Measurements from ENCODE around the gene ZNF189.

The ZNF189 gene

GRCh38 chr9:101415578-101415977, 16.9 kb downstream of the ZNF189 start:
- no peak for FAIRE-seq
- TF ChIP-seq POU2F2 (IDR thresholded peaks at IDR 0.05; ENCODE audit: low read depth, low read length) (no peak), POLR2AphosphoS5 (IDR thresholded peaks at IDR 0.05; ENCODE audit: low read depth, low read length) (no peak), PAX5 (IDR thresholded peaks at IDR 0.05; ENCODE audit: insufficient read depth, low read length, severe bottlenecking) (no peak), TAF1 (IDR thresholded peaks at IDR 0.05; ENCODE audit: low read depth, low read length) (no peak)

GRCh38 chr9:101417389-101417788, 18.7 kb downstream of the ZNF189 start:
- FAIRE-seq, result no peak
- DNase-seq (ENCODE audit: insufficient read length, low spot score), result no peak
- TF ChIP-seq POLR2AphosphoS5 (IDR thresholded peaks at IDR 0.05; ENCODE audit: low read depth, low read length) (no peak), POLR2A (IDR thresholded peaks at IDR 0.05; ENCODE audit: low read depth, low read length) (no peak), SPI1 (IDR thresholded peaks at IDR 0.05; ENCODE audit: low read depth, low read length) (no peak), POU2F2 (IDR thresholded peaks at IDR 0.05; ENCODE audit: low read depth, low read length) (no peak), TAF1 (IDR thresholded peaks at IDR 0.05; ENCODE audit: low read depth, low read length) (no peak), PAX5 (IDR thresholded peaks at IDR 0.05; ENCODE audit: insufficient read depth, low read length, severe bottlenecking) (no peak)

More at GRCh38 chr9:101415578-101415977, 16.9 kb downstream of the ZNF189 start:
- no peak for DNase-seq (ENCODE audit: insufficient read length, low spot score)

GRCh38 chr9:101417977-101418376, 19.3 kb downstream of the ZNF189 start:
- DNase-seq (ENCODE audit: insufficient read length, low spot score) (no peak), FAIRE-seq (no peak)
- TF ChIP-seq POLR2A (IDR thresholded peaks at IDR 0.05; ENCODE audit: low read depth, low read length), result no peak

- DNase-seq (ENCODE audit: insufficient read length, low spot score), result no peak
- FAIRE-seq, result no peak
- no peak for TF ChIP-seq POU2F2 (IDR thresholded peaks at IDR 0.05; ENCODE audit: low read depth, low read length)
- no peak for TF ChIP-seq POLR2AphosphoS5 (IDR thresholded peaks at IDR 0.05; ENCODE audit: low read depth, low read length)
- TF ChIP-seq PAX5 (IDR thresholded peaks at IDR 0.05; ENCODE audit: insufficient read depth, low read length, severe bottlenecking), result no peak
- TF ChIP-seq SPI1 (IDR thresholded peaks at IDR 0.05; ENCODE audit: low read depth, low read length), result no peak
Measured at GRCh38 chr9:101418518-101419430, 20.1 kb downstream of the ZNF189 start.

GRCh38 chr9:101419863-101420262, 21.2 kb downstream of the ZNF189 start:
- FAIRE-seq, result no peak
- no peak for DNase-seq (ENCODE audit: insufficient read length, low spot score)
- TF ChIP-seq PAX5 (IDR thresholded peaks at IDR 0.05; ENCODE audit: insufficient read depth, low read length, severe bottlenecking) (no peak), TAF1 (IDR thresholded peaks at IDR 0.05; ENCODE audit: low read depth, low read length) (no peak), POU2F2 (IDR thresholded peaks at IDR 0.05; ENCODE audit: low read depth, low read length) (no peak), POLR2A (IDR thresholded peaks at IDR 0.05; ENCODE audit: low read depth, low read length) (no peak), POLR2AphosphoS5 (IDR thresholded peaks at IDR 0.05; ENCODE audit: low read depth, low read length) (no peak), SPI1 (IDR thresholded peaks at IDR 0.05; ENCODE audit: low read depth, low read length) (no peak)

GRCh38 chr9:101421653-101422065, 23.0 kb downstream of the ZNF189 start:
- FAIRE-seq (no peak), DNase-seq (ENCODE audit: insufficient read length, low spot score) (no peak)
- TF ChIP-seq PAX5 (IDR thresholded peaks at IDR 0.05; ENCODE audit: insufficient read depth, low read length, severe bottlenecking), result no peak
- TF ChIP-seq POU2F2 (IDR thresholded peaks at IDR 0.05; ENCODE audit: low read depth, low read length), result no peak
- no peak for TF ChIP-seq POLR2AphosphoS5 (IDR thresholded peaks at IDR 0.05; ENCODE audit: low read depth, low read length)
- no peak for TF ChIP-seq POLR2A (IDR thresholded peaks at IDR 0.05; ENCODE audit: low read depth, low read length)
- TF ChIP-seq SPI1 (IDR thresholded peaks at IDR 0.05; ENCODE audit: low read depth, low read length), result no peak
- no peak for TF ChIP-seq TAF1 (IDR thresholded peaks at IDR 0.05; ENCODE audit: low read depth, low read length)

GRCh38 chr9:101427358-101427757, 28.7 kb downstream of the ZNF189 start:
- no peak for FAIRE-seq
- no peak for TF ChIP-seq POLR2A (IDR thresholded peaks at IDR 0.05; ENCODE audit: low read depth, low read length)
- TF ChIP-seq POLR2AphosphoS5 (IDR thresholded peaks at IDR 0.05; ENCODE audit: low read depth, low read length), result no peak
- TF ChIP-seq PAX5 (IDR thresholded peaks at IDR 0.05; ENCODE audit: insufficient read depth, low read length, severe bottlenecking), result no peak
- no peak for TF ChIP-seq TAF1 (IDR thresholded peaks at IDR 0.05; ENCODE audit: low read depth, low read length)
- no peak for TF ChIP-seq POU2F2 (IDR thresholded peaks at IDR 0.05; ENCODE audit: low read depth, low read length)
- TF ChIP-seq SPI1 (IDR thresholded peaks at IDR 0.05; ENCODE audit: low read depth, low read length), result no peak

GRCh38 chr9:101427957-101428655, 29.5 kb downstream of the ZNF189 start:
- FAIRE-seq (no peak), DNase-seq (ENCODE audit: insufficient read length, low spot score) (no peak)
- TF ChIP-seq SPI1 (IDR thresholded peaks at IDR 0.05; ENCODE audit: low read depth, low read length), result no peak
- no peak for TF ChIP-seq PAX5 (IDR thresholded peaks at IDR 0.05; ENCODE audit: insufficient read depth, low read length, severe bottlenecking)
- no peak for TF ChIP-seq POLR2AphosphoS5 (IDR thresholded peaks at IDR 0.05; ENCODE audit: low read depth, low read length)
- TF ChIP-seq POU2F2 (IDR thresholded peaks at IDR 0.05; ENCODE audit: low read depth, low read length), result no peak
- TF ChIP-seq TAF1 (IDR thresholded peaks at IDR 0.05; ENCODE audit: low read depth, low read length), result no peak
- no peak for TF ChIP-seq POLR2A (IDR thresholded peaks at IDR 0.05; ENCODE audit: low read depth, low read length)

More at GRCh38 chr9:101427358-101427757, 28.7 kb downstream of the ZNF189 start:
- DNase-seq (ENCODE audit: insufficient read length, low spot score), result no peak

- DNase-seq (ENCODE audit: insufficient read length, low spot score) (no peak), FAIRE-seq (no peak)
- no peak for TF ChIP-seq SPI1 (IDR thresholded peaks at IDR 0.05; ENCODE audit: low read depth, low read length)
- TF ChIP-seq POLR2AphosphoS5 (IDR thresholded peaks at IDR 0.05; ENCODE audit: low read depth, low read length), result no peak
- no peak for TF ChIP-seq PAX5 (IDR thresholded peaks at IDR 0.05; ENCODE audit: insufficient read depth, low read length, severe bottlenecking)
- no peak for TF ChIP-seq TAF1 (IDR thresholded peaks at IDR 0.05; ENCODE audit: low read depth, low read length)
- no peak for TF ChIP-seq POU2F2 (IDR thresholded peaks at IDR 0.05; ENCODE audit: low read depth, low read length)
- no peak for TF ChIP-seq POLR2A (IDR thresholded peaks at IDR 0.05; ENCODE audit: low read depth, low read length)
Measured at GRCh38 chr9:101428909-101429308, 30.3 kb downstream of the ZNF189 start.

Measured in GM12891 (cell line).